T-helper 2 cell (primary cell): ENCODE data around the gene CACNA1E.

Source experiments
- DNase-seq, 5 experiments: peaks; one replicate each; pipeline versions ENCODE4 v3.0.0 to v3.0.0-alpha.2; 2012 to 2022

Gene CACNA1E

GRCh38 chr1:181704546-181704945 is 221.2 kb downstream of the CACNA1E start:
- DNase-seq: no peak

- DNase-seq: no peak
Measured at GRCh38 chr1:181711820-181712219, 228.5 kb downstream of the CACNA1E start.

DNA sequence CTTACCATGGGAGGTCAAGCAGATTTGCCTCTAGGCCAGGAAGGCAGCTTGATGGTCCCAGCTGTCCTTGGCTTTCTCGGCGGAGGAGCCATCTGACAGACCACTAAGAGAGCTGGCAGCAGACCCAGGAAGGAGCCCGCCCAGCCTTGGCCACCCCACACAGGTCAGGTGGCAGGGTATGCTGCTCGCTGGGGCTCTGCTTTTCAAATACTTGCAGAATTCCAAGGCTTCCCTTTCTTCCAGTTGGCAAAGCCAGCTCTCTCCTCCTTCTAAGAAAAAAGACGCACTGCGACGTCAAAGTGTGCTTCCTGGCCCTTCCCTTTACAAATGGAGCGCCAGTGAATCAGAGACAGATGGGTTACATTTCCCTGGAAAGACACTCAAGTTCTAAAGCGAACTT is 229.4 kb downstream of the CACNA1E start:
- DNase-seq: no peak

DNA sequence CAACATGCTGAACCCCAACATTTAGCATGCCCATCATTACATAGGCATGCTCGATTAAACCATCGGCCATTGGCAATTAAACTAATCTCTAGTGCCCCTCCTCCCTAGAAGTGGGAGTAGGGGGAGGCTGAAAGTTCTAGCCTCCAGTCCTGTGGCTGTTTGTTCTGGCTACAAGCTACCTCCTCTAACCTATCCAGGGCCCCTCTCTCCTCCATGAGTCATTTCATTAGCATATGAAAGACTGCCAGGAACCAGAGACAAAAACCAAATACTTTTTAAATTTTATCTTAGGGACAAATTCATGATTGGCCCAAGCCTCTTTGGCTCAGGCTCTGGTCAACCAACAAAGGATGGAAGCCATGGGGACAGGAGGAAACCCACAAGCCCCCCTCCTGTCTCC is 231.1 kb downstream of the CACNA1E start:
- DNase-seq: no peak

GRCh38 chr1:181718034-181718433 is 234.7 kb downstream of the CACNA1E start:
- no peak for DNase-seq

- DNase-seq: no peak
Measured at GRCh38 chr1:181726320-181727012, 243.1 kb downstream of the CACNA1E start.

DNA sequence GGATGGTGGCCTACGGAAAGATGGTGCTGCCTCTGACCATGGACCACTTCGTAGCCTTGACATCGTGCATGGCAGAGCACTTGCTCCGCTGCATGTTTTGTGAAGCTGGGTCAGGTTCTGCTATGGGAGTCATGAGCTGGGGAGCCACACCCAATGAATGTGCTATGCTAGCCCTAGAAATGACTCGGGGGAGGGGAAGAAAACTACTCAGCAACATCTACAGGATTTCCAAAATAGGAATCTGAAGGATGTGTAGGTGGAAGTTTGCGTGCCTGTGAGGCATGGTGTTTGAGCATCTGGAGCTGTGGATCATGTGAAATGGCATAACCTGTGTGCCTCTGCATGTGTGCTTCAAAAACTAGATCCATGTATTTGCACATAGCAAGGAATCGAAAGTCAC is 247.3 kb downstream of the CACNA1E start:
- no peak for DNase-seq

GRCh38 chr1:181732218-181732990 is 249.1 kb downstream of the CACNA1E start:
- DNase-seq: no peak

GRCh38 chr1:181733486-181733885 is 250.2 kb downstream of the CACNA1E start:
- DNase-seq: no peak

DNA sequence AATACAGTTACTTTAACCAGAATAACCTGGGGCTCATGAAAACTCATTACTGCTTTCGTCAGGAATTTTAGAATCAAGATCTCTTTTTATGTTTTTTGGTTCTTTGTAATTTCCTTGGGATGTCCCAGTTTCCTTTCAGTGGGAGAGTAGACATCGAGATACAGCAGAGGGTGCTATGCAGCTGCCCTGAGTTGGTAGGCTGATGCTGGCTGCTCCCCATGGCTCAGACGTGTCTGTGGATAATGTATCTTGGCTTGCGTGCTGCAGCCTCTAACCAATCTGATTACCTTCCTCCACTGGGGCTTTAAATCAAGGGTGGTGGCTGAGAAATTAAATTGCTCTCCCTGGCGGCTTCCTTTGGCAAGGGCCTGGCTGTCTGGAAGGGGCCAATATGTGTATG is 253.7 kb downstream of the CACNA1E start:
- no peak for DNase-seq

DNA sequence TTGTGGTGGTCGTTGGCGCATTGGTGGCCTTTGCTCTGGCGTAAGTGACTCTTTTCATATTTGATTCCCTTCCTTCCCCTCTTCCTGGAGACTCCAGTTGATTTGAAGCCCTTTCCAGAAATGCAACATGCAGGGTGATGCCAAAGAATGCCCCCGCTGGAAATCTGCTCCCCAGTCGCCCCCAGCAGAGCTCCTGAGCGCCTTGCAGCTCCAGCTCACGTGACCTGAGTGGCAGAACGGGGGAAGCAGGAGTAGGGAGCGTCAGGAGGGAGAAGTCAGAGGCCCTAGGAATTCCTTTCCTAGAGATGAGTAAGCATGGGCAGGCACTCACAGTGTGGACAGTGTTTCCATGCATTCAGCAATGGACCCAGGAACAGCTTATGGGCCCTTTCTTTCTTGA is 255.9 kb downstream of the CACNA1E start:
- no peak for DNase-seq

GRCh38 chr1:181742426-181742825 is 259.1 kb downstream of the CACNA1E start:
- no peak for DNase-seq

- DNase-seq: no peak
Measured at GRCh38 chr1:181743878-181744312, 260.6 kb downstream of the CACNA1E start.

GRCh38 chr1:181746224-181746623 is 262.9 kb downstream of the CACNA1E start:
- DNase-seq: no peak

DNA sequence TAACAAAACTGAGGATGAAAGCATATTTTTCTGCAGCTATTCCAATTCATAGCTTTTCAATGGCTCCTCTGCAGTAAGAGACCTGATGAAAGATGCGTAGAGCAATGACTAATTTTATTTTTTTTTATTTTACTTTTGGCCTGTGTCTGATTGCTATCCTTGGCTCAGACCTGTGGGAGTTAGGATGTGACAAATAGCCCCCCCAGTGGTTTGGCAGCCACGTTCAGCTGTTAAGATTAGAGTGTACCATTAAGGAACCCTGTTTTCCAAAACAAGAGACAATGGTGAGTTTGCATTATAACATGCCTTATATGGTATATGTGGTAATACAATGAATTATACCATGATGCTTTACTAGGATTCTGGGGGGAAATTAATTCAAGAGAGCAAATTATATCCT is 264.7 kb downstream of the CACNA1E start:
- no peak for DNase-seq

DNA sequence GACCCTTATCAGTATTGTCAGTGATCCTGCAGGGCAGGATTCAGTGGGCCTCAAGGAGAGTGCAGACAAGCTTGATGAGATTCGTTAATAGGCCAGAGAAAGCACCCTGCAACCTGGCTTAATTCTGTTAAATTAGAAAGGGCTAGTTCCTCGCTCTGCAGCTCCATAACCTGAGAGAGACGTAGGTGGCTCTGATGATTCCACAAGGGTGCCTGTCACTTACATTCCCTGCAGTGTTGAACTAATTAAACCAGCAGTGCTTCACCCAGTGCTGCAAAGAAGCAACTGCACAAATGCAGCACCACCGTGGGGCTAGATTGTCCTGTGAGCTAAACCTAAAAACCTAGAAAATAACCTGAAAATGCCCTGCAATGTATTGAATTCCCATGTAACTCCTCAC is 270.8 kb downstream of the CACNA1E start:
- DNase-seq: no peak

DNA sequence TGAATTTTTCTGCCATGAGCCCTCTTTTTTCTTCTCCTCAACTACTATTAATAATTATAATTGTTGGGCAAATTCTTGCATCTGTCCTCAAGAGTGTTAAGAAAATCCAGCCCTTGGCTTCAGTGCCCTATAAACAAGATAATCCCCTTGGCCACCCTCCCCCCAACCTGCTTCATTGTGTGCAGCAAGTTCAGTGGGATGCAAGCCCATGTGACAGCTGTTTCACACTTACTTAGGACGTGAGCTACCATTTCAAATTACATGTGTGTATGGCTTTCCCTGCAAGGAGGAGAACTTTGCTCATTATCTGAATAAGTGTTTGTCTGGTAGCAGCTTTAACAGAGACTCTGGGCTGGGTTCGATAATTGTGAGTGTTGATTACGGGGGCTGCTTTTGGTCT is 276.2 kb downstream of the CACNA1E start:
- DNase-seq: no peak

GRCh38 chr1:181763736-181764135 is 280.4 kb downstream of the CACNA1E start:
- no peak for DNase-seq

DNA sequence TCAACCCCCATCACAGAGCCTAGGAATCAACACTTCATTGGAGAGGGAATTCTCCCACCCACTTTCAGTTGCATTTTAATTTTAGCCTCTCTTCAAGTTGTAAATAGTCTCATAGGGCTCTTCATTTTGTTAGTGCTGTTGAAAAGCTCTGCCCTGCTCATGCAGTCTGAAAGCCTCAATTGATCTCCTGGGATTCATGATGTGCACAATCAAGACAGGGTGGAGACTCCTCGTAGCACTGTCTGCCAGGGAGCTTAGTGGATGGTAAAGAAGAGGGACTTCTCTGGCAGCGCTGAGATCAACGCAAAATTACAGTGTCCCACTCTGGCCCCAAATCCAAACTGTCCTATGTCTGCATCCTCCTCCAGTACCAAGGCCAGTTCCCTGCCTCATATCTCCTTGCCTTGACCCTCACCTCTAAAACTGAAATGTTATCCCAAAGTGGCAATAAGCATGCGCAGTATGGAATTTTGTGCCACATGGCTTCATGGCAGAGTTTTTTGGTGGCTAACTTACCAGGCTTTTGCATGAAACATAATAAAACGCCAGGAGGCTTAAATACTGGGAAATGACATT is 282.2 kb downstream of the CACNA1E start:
- DNase-seq: no peak

DNA sequence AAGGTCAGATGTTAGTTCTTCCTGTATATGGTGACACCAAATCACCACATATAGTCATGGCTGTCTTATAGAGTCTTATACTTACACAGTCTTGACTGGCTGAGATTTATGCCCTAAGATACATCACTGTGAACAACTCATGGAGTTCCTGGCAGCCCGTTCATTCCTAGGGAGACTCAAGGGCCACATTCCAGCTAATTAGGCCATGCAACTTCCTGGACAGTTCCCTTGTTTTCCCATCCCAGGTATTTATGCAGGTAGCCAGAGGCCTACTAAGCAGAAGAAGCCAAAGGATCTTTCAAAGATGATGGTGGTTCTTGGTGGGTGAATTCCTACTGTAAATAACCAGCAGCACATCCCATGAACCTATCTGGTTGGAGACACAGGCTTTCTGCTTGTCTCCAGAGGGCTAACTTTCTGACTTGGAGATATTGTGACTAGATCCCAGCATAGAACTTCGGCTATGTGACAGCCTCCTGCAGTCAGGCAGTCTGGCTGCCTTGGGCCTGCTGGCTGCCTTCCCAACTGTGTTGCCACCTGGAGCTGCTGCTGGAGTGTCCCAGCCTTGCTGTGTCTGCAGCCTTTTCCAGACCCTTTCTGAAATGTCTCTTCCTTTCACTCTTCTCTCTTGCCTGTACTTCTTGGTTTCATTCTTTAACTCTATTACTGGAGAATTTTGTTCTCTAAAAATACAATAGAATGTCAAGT is 283.8 kb downstream of the CACNA1E start:
- DNase-seq: no peak

DNA sequence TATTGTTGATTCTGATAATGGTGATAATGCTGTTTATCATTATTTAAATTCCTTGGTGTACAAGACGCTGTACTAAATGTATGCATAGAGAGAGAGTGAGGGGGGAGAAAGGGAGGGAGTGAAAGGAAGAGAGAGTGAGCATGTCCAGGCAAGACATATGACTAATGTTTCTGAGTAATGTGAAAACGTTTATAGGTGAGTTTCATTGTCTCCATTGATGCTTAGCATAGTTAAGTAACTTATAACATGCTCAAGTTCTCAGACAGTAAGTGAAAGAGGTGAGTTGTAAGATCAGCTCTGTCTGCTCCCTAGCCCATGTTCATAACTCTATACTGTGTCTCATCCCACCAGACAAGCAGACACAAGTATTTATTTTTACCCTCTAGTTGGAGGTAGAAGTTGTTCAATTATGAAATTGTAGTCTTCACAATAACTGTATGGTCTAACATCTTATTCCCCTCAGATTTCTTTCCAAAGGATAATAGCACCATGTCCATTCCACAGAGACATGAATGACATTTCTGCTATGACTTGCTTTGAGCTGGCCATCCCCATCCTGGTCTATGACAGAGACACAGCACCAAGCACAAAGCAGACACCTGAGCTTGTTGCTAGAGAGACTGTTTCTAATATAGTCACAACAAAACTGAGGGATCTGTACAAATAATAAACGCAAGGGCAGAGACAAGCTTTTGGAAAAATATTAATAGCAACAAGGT is 285.1 kb downstream of the CACNA1E start:
- no peak for DNase-seq

DNA sequence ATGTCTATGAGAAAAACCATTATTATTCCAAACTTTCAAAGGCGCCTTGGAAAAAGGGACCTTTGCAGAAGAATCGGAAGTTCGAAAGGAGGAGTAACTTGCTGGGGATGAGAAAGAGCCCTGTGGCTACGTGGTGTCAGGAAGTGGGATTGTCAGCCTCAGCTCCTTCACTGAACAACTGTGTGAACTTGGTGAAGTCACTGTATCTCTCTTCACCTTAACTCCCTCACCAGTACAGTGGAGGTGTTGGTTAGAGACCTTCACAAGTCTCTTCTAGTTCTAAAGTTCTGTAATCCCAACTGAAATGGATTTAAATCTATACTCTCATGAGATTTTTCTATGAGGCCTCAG is 285.6 kb downstream of the CACNA1E start:
- no peak for DNase-seq

DNA sequence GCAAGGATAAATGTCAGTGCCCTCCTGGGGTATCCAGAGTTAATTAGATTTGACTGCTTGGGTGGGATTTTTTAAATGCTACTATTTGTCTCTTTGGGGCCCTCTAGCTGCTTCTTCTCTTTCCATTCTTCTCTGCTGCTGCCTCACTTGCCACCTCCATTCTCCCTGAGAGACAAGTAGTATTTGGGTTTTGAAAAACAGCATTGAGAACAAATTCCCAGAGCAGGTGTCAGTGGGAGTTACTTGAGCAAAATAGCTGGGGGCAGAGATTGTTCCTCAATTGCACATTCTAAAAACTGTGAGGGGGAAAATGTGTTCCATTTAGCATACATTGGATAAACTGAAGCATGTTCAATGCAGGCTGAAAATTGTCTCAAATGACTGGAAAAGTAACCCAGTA is 286.5 kb downstream of the CACNA1E start:
- DNase-seq: no peak
